Kidney epithelial cell (primary cell): Measurements from ENCODE around the gene CARMIL1. TPM values are rescaled to one million over a fixed set of nuclear protein-coding genes. Genes with fewer than 3 reads are reported as not detected.

Experiments used
- DNase-seq: peaks from one replicate; pipeline ENCODE4 v3.0.0-alpha.2; 2010; ENCODE audit warnings: low read depth
- H3K27me3 ChIP-seq: 2 replicates; pipeline ENCODE4 v1.6.0; 2011; ENCODE audit warnings: low read length; ENCODE audit not compliant: control insufficient read depth, insufficient read depth
- H3K36me3 ChIP-seq: 2 replicates; pipeline ENCODE4 v1.5.1; 2011; ENCODE audit warnings: low read length; ENCODE audit not compliant: control insufficient read depth, insufficient read depth
- H3K4me3 ChIP-seq: 2 replicates; pipeline ENCODE4 v1.5.1; 2011; ENCODE audit warnings: low read depth, mild to moderate bottlenecking, control low read depth, low read length
- total RNA-seq: library from RNA; depleted of rRNA; stranded (reverse); fragments of >200 nt; gene quantifications from 2 replicates; pipeline ENCODE4 v1.2.3, GENCODE V29; 2015
- TF ChIP-seq, protein P1 (sequence below): IDR thresholded peaks from 2 replicates; pipeline ENCODE4 v1.5.1; 2011; ENCODE audit warnings: mild to moderate bottlenecking, moderate library complexity, low read length, control low read depth, inconsistent platforms; ENCODE audit not compliant: insufficient read depth, poor library complexity, severe bottlenecking

CARMIL1 gene
- total RNA-seq, 1 donor from 2014 or later: 14.7 TPM

GRCh38 chr6:25359891-25360290 lies 80.7 kb downstream of the CARMIL1 start:
- TF ChIP-seq, protein P1, sequence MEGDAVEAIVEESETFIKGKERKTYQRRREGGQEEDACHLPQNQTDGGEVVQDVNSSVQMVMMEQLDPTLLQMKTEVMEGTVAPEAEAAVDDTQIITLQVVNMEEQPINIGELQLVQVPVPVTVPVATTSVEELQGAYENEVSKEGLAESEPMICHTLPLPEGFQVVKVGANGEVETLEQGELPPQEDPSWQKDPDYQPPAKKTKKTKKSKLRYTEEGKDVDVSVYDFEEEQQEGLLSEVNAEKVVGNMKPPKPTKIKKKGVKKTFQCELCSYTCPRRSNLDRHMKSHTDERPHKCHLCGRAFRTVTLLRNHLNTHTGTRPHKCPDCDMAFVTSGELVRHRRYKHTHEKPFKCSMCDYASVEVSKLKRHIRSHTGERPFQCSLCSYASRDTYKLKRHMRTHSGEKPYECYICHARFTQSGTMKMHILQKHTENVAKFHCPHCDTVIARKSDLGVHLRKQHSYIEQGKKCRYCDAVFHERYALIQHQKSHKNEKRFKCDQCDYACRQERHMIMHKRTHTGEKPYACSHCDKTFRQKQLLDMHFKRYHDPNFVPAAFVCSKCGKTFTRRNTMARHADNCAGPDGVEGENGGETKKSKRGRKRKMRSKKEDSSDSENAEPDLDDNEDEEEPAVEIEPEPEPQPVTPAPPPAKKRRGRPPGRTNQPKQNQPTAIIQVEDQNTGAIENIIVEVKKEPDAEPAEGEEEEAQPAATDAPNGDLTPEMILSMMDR: no peak
- H3K36me3 ChIP-seq: no peaks in the 10 kb centered on the region
- no peak for DNase-seq
- H3K4me3 ChIP-seq: no peak overlapping the region
- H3K27me3 ChIP-seq: no peaks in the 10 kb centered on the region

DNA sequence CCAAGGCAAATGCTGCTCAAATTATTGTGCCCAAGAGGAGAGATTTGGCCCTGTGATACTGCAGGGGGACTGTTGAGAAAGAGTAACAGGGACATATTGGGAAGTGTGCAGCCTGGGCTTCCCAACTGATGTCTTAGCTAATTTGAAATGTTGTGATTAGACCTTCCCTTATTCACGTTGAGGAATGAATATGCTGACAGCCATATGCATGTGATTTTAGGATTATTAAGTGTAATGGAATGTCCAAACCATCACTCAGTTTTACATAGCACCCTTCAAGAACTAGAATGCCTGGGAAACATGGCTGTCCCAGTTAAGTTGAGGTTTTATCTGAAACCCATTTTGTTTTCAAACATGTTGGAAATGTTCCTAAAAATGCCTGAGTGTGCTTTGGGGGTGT lies 81.4 kb downstream of the CARMIL1 start:
- Histone ChIP-seq H3K36me3 (no peaks in the 10 kb centered on the region), H3K27me3 (no peaks in the 10 kb centered on the region), H3K4me3 (no peak overlapping the region)
- no peak for DNase-seq
- TF ChIP-seq, protein P1: no peak

- no peak overlapping the region for H3K4me3 ChIP-seq
- no peaks in the 10 kb centered on the region for H3K27me3 ChIP-seq
- H3K36me3 ChIP-seq: no peaks in the 10 kb centered on the region
- TF ChIP-seq, protein P1: no peak
- no peak for DNase-seq
Observed at GRCh38 chr6:25363427-25363826, 84.3 kb downstream of the CARMIL1 start.

GRCh38 chr6:25365154-25365553 lies 86.0 kb downstream of the CARMIL1 start:
- Histone ChIP-seq H3K36me3 (no peaks in the 10 kb centered on the region), H3K27me3 (no peaks in the 10 kb centered on the region), H3K4me3 (no peak overlapping the region)
- no peak for DNase-seq
- TF ChIP-seq, protein P1: no peak

GRCh38 chr6:25366903-25367545 lies 87.8 kb downstream of the CARMIL1 start:
- H3K36me3 ChIP-seq: no peaks in the 10 kb centered on the region
- DNase-seq: no peak
- H3K27me3 ChIP-seq: no peaks in the 10 kb centered on the region
- TF ChIP-seq, protein P1: no peak
- H3K4me3 ChIP-seq: no peak overlapping the region

DNA sequence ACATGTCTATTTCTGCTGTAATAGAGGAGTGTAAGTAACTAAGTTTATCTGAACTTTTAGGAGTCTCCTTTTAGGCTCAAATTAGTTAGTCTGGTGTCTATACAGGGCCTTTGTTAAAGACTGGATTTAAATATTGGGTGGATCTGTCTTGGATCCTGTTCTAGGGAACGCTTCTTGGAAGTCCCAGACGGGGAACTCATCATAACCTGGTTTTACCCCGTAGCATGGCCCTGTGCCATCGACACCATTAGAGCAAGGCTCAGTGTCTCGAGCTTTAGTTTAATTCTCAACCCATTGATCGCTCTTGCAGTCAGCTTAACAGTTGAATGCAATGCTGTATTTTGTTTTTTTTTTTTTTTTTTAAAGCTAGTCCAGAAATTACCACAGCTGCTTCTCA lies 89.9 kb downstream of the CARMIL1 start:
- Histone ChIP-seq H3K36me3 (no peaks in the 10 kb centered on the region), H3K27me3 (no peaks in the 10 kb centered on the region), H3K4me3 (no peak overlapping the region)
- TF ChIP-seq, protein P1: no peak
- DNase-seq: no peak
